Subcutaneous adipose tissue (tissue), 4 donors: Measurements from ENCODE around the gene CCDC9. TPM values are rescaled to one million over a fixed set of nuclear protein-coding genes. Genes with fewer than 3 reads are reported as not detected.

ENCODE experiments used
- CTCF ChIP-seq: fragments of 450-650 bp; IDR thresholded peaks from one replicate; pipeline ENCODE4 v1.5.1; 2016; ENCODE audit warnings: low read depth, mild to moderate bottlenecking, control low read depth, antibody characterized with exemption, moderate library complexity
- total RNA-seq, 4 donors: library from RNA; depleted of rRNA; stranded (reverse); fragments of >200 nt; gene quantifications; one replicate each; pipeline ENCODE4 v1.1.0, GENCODE V29; 2016

Gene CCDC9
- total RNA-seq, 4 donors from 2014 or later = 6.4 to 23.2 (median 11.4) TPM

- no peak for TF ChIP-seq CTCF
Observed at GRCh38 chr19:47239152-47239551, 17.2 kb upstream of the CCDC9 start.

GRCh38 chr19:47239610-47240296 is 16.6 kb upstream of the CCDC9 start:
- TF ChIP-seq CTCF = no peak

- TF ChIP-seq CTCF = no peak
Observed at GRCh38 chr19:47240556-47240955, 15.8 kb upstream of the CCDC9 start.

GRCh38 chr19:47240996-47241918 is 15.1 kb upstream of the CCDC9 start:
- TF ChIP-seq CTCF = no peak

- TF ChIP-seq CTCF = no peak
Observed at GRCh38 chr19:47241919-47242577, 14.3 kb upstream of the CCDC9 start.

- TF ChIP-seq CTCF = no peak
Observed at GRCh38 chr19:47243364-47243775, 13.0 kb upstream of the CCDC9 start.
